GM18909 (cell line): ENCODE results near the gene PPP1R27.
A peak's percentile ranks its signal among the peaks of the same experiment; 100 is the strongest.
"Not testable (repeated sequence)": the region's sequence is repeated elsewhere in the genome, so short reads cannot be mapped to it uniquely, and the experiment has no call there.

Source experiments
- ATAC-seq: cut with Tn5 transposase; IDR thresholded peaks from one replicate; pipeline ENCODE4 v1.9.1; 2021; ENCODE audit warnings: mild to moderate bottlenecking; ENCODE audit not compliant: unreplicated experiment, poor library complexity

PPP1R27 gene

DNA sequence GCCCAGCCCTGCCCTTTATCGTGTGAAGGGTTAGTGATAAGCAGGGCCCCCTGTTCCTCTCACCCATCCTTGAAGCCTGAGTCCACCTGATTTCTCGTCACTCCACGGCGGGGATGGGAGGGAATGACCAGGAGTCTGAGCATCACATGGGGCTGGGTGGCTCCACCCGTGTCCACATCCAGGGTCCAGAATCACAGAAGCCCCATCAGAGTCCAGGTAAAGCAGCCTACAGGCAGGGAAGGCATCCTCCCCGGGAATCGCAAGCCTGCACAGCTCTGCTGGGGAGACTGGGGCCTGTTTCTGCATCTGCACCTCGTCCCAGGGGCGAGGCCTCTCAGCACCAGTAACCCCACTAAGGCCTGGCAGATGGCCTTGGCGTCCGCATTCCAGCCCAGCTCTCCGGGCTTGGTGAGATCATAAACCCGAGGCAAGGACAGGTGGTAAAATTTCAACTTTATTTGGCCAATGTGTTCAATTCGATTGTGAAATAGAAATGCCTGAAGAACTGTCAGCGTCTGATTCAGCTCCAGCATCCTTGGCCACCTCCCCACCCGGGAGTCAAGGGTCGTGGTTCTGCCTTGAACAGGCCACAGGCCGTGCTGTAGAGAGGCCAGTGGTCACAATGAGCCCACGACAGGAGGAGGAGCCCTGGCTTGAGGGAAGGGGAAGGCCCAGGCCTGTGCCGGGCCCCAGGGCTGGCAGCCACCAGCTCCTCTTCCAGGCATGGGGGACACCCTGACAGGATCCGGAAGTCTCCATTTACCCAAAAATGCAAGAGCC lies 8.1 kb upstream of the PPP1R27 start:
- ATAC-seq, result no peak

DNA sequence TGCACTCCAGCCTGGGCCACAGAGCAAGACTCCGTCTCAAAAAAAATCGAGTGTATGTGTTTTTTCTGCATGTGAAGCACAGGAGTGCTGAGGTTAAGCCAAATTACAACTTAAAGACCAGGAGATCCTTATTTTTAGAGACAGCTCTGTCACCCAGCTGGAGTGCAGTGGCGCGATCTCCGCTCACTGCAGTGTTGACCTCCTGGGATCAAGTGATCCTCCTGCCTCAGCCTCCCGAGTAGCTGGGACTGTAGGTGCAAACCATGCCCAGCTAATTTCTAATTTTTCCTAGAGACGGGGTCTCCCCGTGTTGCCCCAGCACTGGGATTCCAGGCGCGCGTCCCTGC lies 7.5 kb upstream of the PPP1R27 start:
- ATAC-seq, result no peak

DNA sequence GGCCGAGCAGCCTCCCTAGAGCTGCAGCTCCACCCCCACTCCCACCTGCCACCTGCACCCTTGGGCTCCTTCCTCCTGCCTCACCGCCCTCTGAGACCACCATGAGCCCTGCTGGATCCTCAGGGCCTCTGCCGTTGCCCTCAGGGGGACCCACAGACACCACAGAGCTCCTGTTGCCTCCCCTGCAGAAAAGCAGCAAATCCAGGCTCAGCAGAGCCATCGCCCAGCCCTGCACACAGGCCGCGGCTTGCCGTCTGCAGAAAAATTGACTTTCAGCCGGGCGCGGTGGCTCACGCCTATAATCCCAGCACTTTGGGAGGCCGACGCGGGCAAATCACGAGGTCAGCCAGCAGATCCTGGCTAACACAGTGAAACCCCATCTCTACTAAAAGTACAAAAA lies 7.0 kb upstream of the PPP1R27 start:
- no peak for ATAC-seq

DNA sequence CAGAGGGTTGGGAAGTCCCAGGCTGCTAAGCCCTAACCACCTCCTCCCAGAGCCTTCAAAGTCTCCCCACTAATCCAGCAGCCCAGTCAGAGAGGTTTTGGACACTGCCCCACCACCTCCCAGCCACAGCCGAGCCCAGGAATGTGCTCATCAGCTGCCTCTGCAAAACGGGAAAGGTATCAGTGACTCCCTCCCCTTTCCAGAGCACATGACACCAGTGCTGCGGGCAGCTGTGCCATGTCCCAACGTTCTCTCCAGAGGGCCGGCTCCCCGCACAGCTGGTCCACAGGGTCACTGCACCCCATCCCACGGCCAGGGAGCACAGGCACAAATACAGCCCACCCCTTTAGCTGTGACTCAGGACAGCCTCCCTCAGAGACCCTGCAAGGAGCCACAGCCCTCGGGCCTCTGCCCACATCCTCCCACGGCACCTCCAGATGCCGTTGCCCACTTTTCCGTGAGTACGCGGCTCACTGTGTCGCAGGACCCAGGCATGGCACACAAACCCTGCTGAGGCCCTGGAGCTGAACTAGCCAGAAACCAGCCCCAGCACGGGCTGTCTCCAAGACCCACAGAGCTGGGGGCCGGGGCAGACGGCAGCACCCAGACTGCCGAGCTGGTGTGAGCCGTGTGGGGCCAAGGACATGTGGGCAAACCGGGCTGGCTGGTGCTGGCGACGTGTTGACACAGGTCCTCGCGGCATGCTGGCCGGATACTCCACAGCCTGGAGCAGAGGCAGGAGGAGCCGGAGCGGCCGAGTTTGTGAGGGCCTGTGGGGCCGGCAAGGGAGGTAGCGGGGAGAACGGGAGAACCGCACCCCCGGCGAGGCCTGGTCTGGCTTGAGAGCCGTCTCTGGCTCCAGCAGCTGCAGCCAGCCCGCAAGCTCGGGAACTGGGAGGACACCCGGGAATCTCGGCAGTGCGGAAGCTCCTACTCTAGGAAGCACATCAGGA lies 6.3 kb upstream of the PPP1R27 start:
- ATAC-seq, result no peak

DNA sequence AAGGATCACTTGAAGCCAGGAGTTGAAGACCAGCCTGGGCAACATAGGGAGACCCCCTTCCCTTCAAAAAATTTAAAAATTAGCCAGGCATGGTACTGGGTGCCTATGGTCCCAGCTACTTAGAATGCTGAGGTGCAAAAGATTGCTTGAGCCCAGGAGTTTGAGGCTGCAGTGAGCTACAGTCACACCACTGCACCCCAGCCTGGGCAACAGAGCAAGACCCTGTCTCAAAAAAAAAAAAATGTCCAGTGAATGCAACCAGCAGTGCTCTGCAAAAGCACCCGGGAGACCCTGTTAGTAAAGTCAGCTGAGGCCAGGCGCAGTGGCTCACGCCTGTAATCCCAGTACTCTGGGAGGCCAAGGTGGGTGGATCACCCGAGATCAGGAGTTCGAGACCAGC lies 5.2 kb upstream of the PPP1R27 start:
- ATAC-seq, result not testable (repeated sequence)

DNA sequence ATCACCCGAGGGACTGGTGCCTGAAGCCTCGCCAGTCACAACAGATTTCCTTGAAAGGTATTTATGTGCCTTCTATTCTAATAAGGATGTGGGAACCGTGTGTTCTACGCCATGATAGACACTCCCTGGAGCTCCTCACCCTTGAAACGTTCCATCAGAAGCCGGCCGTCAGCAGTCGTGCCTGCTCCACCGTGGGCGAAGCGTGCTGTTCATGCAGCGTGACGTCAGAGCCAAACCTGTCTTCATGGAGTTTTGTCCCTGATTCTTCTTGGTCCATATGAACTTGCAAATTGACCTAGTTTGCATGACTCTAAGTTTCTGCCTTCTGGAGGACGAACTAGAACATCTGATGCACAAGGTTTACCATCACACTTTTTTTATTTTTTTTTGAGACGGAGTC lies 4.5 kb upstream of the PPP1R27 start:
- no peak for ATAC-seq

DNA sequence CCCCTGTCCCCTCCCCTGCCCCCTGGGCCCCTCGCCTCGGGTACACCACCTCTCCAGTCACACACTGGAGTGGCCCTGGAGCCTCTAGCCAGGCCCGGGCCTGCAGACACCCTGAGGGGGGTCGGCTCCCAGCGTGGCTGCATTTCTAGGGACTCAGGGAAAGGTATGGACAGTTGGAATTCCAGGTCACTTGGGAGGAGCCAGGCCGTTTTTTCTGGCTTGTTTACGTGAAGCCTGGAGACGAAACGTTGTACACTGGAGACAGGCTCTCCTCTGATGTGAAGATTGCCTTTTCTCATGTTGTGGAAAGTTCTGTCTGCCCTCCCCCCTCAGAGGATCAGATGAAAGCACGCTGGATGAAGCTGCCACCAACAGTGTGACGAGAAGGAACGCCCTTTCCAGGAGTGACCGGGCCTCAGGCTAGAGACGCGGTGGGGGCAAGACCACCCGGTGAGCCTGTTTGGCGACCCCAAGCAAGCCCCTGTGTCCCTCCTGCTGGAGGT lies 4.0 kb upstream of the PPP1R27 start:
- no peak for ATAC-seq

DNA sequence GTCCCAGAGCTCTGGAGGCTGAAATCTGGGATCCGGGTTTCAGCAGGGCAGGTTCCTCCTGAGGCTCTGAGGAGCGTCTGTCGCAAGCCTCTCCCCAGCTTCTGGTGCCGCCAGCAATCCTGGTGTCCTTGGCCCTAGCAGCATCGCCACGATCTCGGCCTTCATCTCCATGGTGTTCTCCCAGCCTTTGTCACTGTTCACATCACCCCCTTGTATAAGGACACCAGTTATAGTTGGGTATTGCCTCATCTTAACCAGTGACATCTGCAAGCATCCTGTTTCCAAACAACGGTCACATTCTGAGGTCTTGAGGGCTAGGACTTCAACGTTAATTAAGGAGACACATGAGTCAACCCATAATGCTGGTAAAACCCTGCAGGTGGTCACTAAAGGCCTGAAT lies 2.8 kb upstream of the PPP1R27 start:
- ATAC-seq, result no peak

DNA sequence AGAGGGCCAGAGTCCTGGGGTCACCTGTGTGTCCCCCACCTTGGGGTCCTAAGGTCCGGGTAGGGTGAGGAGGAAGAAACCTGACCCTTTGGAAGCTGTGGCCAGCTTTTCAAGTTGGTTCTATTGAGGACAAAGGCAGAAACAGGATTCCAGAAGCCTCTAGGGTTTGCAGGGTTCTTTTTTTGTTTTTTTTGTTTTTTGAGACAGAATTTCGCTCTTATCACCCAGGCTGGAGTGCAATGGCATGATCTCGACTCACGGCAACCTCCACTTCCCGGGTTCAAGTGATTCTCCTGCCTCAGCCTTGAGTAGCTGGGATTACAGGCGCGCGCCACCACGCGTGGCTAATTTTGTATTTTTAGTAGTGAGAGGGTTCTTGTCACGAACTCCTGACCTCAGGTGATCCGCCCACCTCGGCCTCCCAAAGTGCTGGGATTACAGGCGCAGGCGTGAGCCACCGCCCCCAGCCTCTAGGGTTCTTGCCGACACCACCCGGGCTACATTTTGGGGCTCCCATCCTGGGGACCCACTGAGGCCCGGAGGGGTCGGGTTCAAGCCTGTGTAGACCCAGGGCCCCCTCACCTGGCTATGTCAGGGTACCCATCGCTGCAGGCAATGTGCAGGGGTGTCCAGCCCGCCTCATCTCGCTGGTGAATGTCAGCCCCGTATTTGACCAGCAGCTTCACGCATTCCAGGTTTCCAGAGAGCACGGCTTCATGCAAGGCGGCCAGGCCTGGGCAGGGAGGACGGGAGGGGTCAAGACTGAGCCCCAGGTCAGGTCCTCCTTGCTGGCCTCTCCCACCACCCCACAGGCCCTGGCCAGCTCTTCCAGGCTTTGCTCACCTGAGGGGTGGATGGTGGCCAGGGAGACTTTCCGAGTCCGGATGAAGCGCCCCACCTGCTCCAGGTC lies 674 bp downstream of the PPP1R27 start:
- ATAC-seq, result no peak

DNA sequence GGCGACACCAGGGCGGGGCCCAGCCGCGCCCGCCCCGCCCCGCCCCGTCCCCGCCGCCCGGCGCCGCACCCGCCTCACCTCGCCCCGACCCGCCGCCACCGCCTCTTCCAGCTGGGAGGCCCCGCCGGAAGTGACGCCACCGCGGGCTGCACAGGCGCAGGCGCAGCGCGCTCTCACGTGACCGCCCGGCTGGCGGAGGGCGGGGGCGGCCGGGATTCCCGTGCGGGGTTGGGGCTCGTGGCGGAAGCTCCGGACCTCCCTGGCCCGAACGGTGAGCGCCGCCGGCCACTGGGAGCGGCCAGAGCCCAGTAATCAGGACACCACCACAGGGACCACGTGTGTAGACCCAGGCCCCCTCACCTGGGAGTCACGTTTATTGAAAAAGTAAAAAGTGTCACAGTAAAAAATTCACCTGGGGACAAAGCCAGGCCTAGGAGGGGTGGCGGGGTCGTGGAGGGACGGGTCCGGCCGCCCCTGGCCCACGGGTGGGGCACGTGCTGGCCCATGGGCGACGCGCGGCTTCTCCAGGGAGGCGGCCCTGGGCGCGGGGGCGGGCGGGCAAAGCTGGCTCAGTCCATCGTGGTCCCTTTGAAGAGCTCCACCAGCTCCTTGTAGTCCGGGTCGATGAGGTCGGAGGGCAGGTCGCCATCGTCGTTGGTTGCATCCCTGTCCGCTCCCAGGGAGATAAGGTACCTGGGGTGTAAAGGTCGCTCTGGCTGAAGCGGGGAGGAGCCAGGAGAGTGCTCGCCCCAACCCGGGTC lies 1.5 kb downstream of the PPP1R27 start, which contains the start of gene MCRIP1:
Gene MCRIP1 (minus strand): TSS at position 132 of the 761 bp plus-strand sequence. CDS start 8,785 bp downstream, outside the sequence.
- ATAC-seq, result peak; percentile 81

DNA sequence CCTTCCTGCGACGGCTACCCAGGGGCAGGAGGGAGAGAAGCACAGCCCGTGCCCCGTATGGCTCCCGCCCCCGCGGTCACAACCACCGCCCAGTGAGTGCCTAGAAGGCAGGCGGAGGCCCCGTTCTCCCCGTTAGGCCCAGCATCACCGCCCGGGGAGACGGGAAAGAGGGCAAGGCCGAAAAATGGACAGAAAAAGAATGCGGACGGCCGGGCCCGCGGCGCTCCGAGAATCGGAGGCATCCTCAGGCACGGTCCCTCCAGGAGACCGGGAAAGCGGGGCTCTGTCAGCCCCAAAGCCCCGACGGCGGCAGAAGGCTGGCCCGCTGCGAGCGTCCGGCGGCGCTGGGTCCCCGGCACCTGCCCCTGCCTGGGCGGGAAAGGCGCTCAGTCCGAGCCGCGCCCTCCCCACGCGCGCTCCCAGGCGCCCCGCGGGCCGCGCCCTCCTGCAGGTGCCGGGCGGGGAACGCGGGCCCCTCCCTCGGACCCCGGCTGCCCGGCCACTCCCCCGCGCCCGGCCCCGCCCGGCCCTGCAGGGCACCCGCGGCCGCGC lies 2.2 kb downstream of the PPP1R27 start:
- ATAC-seq, result peak; percentile 17

DNA sequence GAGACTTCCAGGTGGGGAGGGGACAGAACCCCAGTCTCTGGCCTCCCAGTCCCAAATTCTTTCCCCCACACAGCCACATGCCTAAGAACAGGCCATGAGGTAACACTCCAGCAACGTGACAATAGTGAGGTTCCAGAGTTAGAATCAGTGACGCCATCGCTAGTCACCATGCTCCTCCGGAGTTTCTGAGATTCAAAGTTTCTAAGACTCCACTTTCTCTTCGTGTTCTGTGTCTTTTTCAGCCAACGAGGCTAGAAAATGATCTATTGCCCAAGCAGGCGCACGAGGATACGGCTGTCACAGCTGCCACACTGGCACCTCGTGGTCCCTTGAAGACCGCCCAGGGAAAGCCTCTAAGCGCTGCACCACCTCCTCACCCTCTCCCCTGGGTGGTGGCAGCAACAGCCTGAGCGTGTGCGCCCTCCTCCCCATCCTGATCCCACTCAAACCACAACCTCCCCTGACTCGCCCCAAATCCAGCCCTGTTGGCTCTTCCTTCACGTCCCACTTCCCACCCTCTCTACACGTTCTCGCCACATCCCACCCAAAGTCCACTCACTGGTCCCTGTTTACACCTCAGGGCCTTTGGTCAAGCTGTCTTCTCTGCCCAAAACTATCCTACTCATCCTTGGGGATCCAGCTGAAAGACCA lies 2.8 kb downstream of the PPP1R27 start:
- ATAC-seq, result peak; percentile 4

DNA sequence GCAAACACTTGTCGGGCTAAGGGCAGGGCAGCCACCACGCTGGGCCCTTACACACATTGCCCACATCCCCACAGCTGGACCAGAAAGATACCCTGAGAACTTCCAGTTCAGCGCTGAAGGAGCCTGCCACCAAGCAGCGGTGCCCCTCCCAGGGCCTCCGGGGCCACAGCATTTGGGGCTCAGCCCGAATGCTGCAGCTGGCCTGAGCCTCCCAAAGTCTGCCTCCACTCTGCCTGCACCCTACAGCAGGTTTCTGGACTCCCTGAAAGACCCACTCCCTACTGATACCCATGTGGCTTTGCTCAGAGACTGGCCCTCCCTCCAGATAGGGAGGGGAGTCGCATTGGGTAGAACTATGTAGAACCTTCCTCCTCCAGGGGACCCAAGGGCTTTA lies 3.3 kb downstream of the PPP1R27 start:
- no peak for ATAC-seq

DNA sequence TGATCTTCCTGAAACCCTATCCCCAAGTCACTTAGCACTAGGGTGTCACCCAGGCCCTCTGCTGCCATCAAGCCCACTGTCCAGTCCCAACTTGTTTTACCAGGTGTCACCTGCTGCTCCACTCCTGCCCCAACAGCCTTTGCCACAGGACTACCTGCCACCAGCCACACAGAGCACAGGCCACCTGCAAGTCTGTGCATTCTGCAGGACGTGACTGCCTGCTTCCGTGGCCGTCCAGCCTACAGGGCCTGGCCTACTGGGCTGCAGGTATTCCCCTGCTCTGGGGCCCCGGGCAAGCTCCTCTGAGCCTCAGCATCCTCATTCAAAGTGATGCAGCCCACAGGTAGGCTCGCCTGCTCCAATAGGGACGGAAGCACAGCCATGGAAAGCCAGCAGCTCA lies 5.0 kb downstream of the PPP1R27 start:
- ATAC-seq, result no peak

DNA sequence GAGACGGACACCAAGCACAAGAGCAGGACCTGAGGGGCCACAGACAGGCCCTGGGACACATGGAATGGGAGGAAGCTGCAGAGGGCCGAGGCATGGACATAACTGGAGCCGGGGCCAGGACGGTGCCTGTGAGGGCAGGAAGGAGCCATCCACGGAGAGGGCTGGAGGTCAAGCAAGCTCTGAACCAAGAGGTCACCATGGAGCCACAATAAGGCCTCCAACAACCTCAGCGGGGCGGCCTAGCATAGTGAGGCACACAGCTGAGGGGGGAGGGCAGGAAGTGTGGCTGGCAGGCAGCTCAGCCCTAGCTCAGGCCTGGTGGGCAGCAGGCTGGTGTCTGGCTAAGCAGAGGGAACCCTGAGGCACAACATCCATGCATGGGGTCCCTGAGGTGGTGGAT lies 6.2 kb downstream of the PPP1R27 start:
- ATAC-seq, result no peak

DNA sequence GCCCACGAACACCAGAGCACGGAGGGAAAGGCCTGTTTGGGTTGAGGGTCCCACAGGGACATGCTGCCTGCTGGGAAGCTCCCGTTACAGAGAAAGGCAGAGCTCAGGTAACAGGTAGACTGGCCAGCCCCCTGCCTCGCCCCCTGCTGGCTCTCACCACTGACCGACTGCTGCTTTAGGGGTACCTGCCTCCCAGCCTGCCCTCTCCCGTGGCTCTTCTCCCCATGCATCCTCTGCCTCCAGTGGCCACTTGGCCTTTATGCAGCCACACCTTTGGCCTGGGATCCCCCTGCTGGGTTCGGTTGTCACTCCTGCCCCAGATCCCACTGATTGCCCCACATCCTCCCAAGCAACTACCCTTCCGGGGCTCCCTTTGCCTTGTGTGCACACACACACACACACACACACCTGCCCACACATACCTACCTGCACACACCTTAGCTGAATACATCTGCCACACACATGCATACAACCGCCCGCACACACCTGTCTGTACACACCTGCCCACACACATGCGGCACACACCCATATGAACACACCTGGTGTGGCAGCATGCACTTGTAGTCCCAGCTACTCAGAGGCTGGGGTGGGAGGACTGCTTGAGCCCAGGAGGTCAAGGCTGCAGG lies 8.9 kb downstream of the PPP1R27 start:
- no peak for ATAC-seq

DNA sequence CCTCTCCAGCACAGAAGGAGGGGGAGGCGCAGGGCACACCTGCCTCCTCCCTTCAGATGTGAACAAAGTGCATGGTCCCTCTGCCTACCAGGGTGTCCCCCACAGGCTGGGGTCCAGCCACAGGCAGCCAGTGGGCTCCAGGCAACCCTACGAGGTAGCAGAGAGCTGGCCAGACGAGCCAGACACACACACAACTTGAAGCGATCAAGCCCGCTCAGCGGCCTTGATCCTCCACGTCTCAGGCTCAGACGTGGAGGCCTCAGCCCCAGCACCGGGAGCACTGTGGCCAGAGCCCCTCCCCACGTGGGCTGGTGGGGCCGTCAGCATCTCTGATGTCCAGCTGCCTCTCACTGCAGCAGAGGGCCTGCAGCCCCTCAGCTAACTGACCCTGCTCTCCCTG lies 10.3 kb downstream of the PPP1R27 start:
- ATAC-seq, result no peak

DNA sequence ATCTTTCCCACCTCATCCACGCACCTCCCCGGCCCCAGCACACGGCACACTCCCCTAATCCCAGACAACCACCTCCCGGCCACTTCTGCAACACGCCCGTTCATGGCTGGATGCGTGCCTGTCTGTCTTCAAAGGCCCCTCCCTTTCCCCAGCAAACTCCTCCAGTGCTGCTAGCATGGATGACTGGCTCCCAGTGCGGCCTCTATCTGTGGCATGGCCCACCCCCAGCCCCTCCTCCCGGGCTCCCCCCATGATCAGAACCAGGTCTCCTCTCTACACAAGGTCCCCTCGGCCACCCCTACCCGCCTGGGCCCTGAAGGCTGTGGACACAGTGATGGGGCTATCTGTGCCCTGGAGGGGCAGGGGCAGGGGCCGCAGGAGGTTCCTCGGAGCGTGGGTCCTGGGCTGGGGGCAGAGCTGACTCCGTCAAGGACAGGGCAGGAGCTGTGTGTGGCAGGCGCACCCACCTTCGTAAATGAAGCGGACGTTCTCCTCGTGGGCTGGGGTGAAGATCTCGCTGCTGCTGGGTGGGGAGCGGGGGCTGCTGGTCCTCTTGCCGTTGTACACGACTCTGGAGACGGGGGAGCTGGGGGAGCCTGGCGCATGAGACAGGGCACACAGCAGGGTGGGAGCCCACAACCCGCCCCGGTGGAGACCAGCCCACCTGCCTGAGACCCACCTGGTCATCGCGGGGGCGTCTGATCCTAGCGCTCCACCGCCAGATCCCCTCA lies 10.9 kb downstream of the PPP1R27 start:
- ATAC-seq, result no peak
